ENCODE data around the gene TNFRSF8.

GRCh38 chr1:12065872-12066271 is 2.8 kb downstream of the TNFRSF8 start:
- TF ChIP-seq CTCF (conservative IDR thresholded peaks at IDR 0.05; ENCODE audit: low read depth, low read length) (no peak), MAFK (IDR thresholded peaks at IDR 0.05; ENCODE audit: low read depth, low read length) (no peak), POLR2A (IDR thresholded peaks at IDR 0.05; ENCODE audit: low read depth, low read length) (no peak), ELK1 (IDR thresholded peaks at IDR 0.05; ENCODE audit: borderline replicate concordance, low read depth, low read length) (no peak)

Data from IMR-90 (cell line).